ENCODE data around the gene CCDC9B.

CCDC9B gene

GRCh38 chr15:40340740-40341400, at the start of gene CCDC9B:
Gene CCDC9B, minus strand, starts transcription at chr15:40340939. Its CDS starts 120 bp downstream, at chr15:40340819.
- TF ChIP-seq, protein P1, sequence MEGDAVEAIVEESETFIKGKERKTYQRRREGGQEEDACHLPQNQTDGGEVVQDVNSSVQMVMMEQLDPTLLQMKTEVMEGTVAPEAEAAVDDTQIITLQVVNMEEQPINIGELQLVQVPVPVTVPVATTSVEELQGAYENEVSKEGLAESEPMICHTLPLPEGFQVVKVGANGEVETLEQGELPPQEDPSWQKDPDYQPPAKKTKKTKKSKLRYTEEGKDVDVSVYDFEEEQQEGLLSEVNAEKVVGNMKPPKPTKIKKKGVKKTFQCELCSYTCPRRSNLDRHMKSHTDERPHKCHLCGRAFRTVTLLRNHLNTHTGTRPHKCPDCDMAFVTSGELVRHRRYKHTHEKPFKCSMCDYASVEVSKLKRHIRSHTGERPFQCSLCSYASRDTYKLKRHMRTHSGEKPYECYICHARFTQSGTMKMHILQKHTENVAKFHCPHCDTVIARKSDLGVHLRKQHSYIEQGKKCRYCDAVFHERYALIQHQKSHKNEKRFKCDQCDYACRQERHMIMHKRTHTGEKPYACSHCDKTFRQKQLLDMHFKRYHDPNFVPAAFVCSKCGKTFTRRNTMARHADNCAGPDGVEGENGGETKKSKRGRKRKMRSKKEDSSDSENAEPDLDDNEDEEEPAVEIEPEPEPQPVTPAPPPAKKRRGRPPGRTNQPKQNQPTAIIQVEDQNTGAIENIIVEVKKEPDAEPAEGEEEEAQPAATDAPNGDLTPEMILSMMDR (IDR thresholded peaks at IDR 0.05; ENCODE audit: low read length, missing control alignments): no peak
- peak; percentile 91 for DNase-seq (ENCODE audit: low read depth)
- H3K4me3 ChIP-seq (replicated peaks; ENCODE audit: low read depth, low read length): peak within 1 kb of the TSS; percentile 53

DNA sequence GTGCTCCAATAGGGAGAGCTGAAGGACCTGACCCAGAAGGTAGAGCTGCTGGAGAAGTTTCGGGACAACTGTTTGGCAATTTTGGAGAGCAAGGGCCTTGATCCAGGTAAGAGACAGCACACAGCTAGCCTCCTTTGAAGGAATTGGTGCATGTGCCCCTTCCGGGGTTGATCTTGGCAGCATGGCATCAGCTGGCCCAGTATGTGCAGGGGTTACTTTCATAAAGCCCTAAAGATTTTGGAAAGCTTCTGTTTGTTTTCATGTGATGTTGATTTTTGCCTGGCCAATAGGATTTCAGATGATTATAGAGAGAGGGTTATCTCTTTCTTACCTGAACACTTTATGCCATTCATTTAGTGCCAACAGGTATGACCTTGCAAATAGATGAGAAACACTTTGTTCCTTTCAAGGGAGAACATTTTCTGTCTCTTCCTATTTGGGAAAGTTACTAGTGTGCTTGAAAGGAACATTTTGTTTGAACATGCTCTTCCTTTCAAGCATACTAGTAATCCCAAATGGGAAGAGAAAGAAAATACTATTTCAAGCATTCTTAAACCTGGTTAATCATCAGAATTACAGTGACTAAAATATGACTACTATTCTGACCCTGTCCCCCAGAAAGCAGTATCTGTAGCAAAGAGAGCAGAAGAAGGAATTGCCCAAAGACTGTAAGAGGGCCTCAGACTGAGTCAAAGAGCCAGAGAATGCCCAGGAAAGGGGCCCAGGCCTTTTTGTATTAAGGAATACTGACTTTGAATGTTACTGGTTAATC, 49.3 kb upstream of the CCDC9B start:
- no peak for DNase-seq (ENCODE audit: low read depth)
- H3K4me3 ChIP-seq (replicated peaks; ENCODE audit: low read depth, low read length): no peak overlapping the region
- TF ChIP-seq, protein P1 (IDR thresholded peaks at IDR 0.05; ENCODE audit: low read length, missing control alignments): no peak

- DNase-seq (ENCODE audit: low read depth): peak; percentile 72
- no peak overlapping the region for H3K4me3 ChIP-seq (replicated peaks; ENCODE audit: low read depth, low read length)
- TF ChIP-seq, protein P1 (IDR thresholded peaks at IDR 0.05; ENCODE audit: low read length, missing control alignments): no peak
These were observed 48.4 kb upstream of the CCDC9B start for GRCh38 chr15:40388941-40389823.

DNA sequence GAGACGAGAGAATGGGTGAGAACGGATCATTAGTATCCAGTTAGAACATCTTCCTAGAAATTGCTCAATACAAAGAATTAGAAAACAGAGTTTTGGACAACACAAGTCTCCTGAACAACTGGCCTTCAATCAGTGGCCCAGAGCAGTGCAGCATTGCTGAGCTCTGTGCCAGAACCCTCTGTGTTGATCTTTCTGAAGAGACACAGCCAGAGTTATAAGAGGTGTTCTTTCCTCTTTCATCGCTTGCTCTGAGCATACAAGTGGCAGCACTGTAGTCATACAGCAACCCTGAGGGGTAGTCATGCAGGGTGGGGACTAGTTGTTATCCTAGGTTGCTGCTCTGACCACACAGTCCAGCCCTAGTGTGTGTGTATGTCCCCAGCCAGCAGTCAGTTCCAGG, 45.7 kb upstream of the CCDC9B start:
- H3K4me3 ChIP-seq (replicated peaks; ENCODE audit: low read depth, low read length): no peak overlapping the region
- TF ChIP-seq, protein P1 (IDR thresholded peaks at IDR 0.05; ENCODE audit: low read length, missing control alignments): no peak
- no peak for DNase-seq (ENCODE audit: low read depth)

- TF ChIP-seq, protein P1 (IDR thresholded peaks at IDR 0.05; ENCODE audit: low read length, missing control alignments): no peak
- DNase-seq (ENCODE audit: low read depth): peak; percentile 94
- peak within 1 kb of the TSS; percentile 92 for H3K4me3 ChIP-seq (replicated peaks; ENCODE audit: low read depth, low read length)
These were observed 42.1 kb upstream of the CCDC9B start, which contains the start of gene KNSTRN for GRCh38 chr15:40382580-40383456. Gene KNSTRN, plus strand, starts transcription at chr15:40382721. Its CDS starts 115 bp downstream, at chr15:40382836.
